Keratinocyte (primary cell): Measurements from ENCODE around the gene INS.

Experiments
- CTCF ChIP-seq, 3 experiments: IDR thresholded peaks in 1 of 3; conservative IDR thresholded peaks in 1 of 3; optimal IDR thresholded peaks in 1 of 3; 2 replicates in 2 of 3; 3 replicates in 1 of 3; pipeline versions ENCODE3 to v1.5.1; 2011; ENCODE audit warnings: low read length in 3 of 3, mild to moderate bottlenecking in 3 of 3, moderate library complexity in 2 of 3, control low read depth in 1 of 3, inconsistent platforms in 1 of 3; ENCODE audit not compliant: insufficient read depth in 2 of 3; ENCODE audit errors: extremely low read depth in 1 of 3
- EZH2 ChIP-seq: IDR thresholded peaks from one replicate; pipeline ENCODE4 v1.6.1; 2012; ENCODE audit warnings: inconsistent platforms, mild to moderate bottlenecking, low read length, moderate library complexity

DNA sequence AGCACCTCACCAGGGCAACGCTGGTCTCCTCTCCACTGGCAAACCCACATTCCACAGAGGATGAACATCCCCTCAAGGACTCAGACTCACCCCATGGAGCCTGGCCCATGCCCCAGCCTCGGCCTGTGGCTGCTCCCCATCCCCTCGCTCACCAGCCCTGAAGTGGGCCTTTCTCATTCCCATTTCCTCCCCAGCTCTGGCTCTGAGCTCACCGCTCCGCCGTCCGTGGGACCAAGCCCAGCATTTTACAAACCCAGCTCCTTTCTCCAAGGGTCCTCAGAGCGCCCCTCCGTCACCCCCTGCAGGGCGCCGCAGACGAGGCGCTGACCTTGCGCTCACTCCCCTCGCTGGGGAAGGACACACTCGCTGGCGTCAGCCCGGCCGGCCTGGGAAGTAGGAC is 15.0 kb downstream of the INS start:
- TF ChIP-seq CTCF (optimal IDR thresholded peaks at IDR 0.05 in 1 of 3, IDR thresholded peaks at IDR 0.05 in 1 of 3, conservative IDR thresholded peaks at IDR 0.05 in 1 of 3; ENCODE audit: extremely low read depth in 1 of 3, insufficient read depth in 2 of 3, low read length in 3 of 3) (no peak), EZH2 (no peak)
